ENCODE results near the gene ORAI3. TPM values are rescaled to one million over a fixed set of nuclear protein-coding genes. Genes with fewer than 3 reads are reported as not detected.
A peak's percentile ranks its signal among the peaks of the same experiment; 100 is the strongest.

ORAI3 gene
- total RNA-seq, 1 donor from 2014 or later, result 25.2 TPM

GRCh38 chr16:30924076-30924912, 24.6 kb upstream of the ORAI3 start:
- Mint-ChIP-seq H3K4me1 (ENCODE audit: unreplicated experiment) (peaks cover 12% of the 10 kb centered on the region), H3K27ac (ENCODE audit: unreplicated experiment) (peak overlapping the region; percentile 57), H3K36me3 (ENCODE audit: unreplicated experiment) (peaks cover 4% of the 10 kb centered on the region), H3K27me3 (ENCODE audit: unreplicated experiment) (no peaks in the 10 kb centered on the region), H3K4me3 (ENCODE audit: unreplicated experiment) (peak overlapping the region; percentile 75), H3K9me3 (ENCODE audit: unreplicated experiment) (no peaks in the 10 kb centered on the region)
- TF ChIP-seq CTCF (IDR thresholded peaks at IDR 0.05), result no peak
- no peak for DNase-seq (ENCODE audit: extremely low spot score, unreplicated experiment)

- no peak for DNase-seq (ENCODE audit: extremely low spot score, unreplicated experiment)
- TF ChIP-seq CTCF (IDR thresholded peaks at IDR 0.05), result no peak
These were observed 23.8 kb upstream of the ORAI3 start for GRCh38 chr16:30924913-30925631.

GRCh38 chr16:30925632-30925987, 23.3 kb upstream of the ORAI3 start:
- H3K4me3 Mint-ChIP-seq (ENCODE audit: unreplicated experiment), result no peak overlapping the region
- no peaks in the 10 kb centered on the region for H3K9me3 Mint-ChIP-seq (ENCODE audit: unreplicated experiment)
- peaks cover 7% of the 10 kb centered on the region for H3K36me3 Mint-ChIP-seq (ENCODE audit: unreplicated experiment)
- H3K4me1 Mint-ChIP-seq (ENCODE audit: unreplicated experiment), result peaks cover 12% of the 10 kb centered on the region
- no peak overlapping the region for H3K27ac Mint-ChIP-seq (ENCODE audit: unreplicated experiment)
- no peaks in the 10 kb centered on the region for H3K27me3 Mint-ChIP-seq (ENCODE audit: unreplicated experiment)
- no peak for TF ChIP-seq CTCF (IDR thresholded peaks at IDR 0.05)
- no peak for DNase-seq (ENCODE audit: extremely low spot score, unreplicated experiment)

More at GRCh38 chr16:30924913-30925631, 23.8 kb upstream of the ORAI3 start:
- Mint-ChIP-seq H3K36me3 (ENCODE audit: unreplicated experiment) (peaks cover 4% of the 10 kb centered on the region), H3K4me3 (ENCODE audit: unreplicated experiment) (peak overlapping the region; percentile 75), H3K4me1 (ENCODE audit: unreplicated experiment) (peaks cover 12% of the 10 kb centered on the region), H3K27ac (ENCODE audit: unreplicated experiment) (peak overlapping the region; percentile 57), H3K27me3 (ENCODE audit: unreplicated experiment) (no peaks in the 10 kb centered on the region), H3K9me3 (ENCODE audit: unreplicated experiment) (no peaks in the 10 kb centered on the region)

- Mint-ChIP-seq H3K9me3 (ENCODE audit: unreplicated experiment) (no peaks in the 10 kb centered on the region), H3K36me3 (ENCODE audit: unreplicated experiment) (peaks cover 10% of the 10 kb centered on the region), H3K4me1 (ENCODE audit: unreplicated experiment) (peaks cover 10% of the 10 kb centered on the region), H3K27ac (ENCODE audit: unreplicated experiment) (peak overlapping the region; percentile 33), H3K4me3 (ENCODE audit: unreplicated experiment) (no peak overlapping the region), H3K27me3 (ENCODE audit: unreplicated experiment) (no peaks in the 10 kb centered on the region)
- DNase-seq (ENCODE audit: extremely low spot score, unreplicated experiment), result no peak
- no peak for TF ChIP-seq CTCF (IDR thresholded peaks at IDR 0.05)
These were observed 22.7 kb upstream of the ORAI3 start for GRCh38 chr16:30925995-30926811.

All from osteocyte (in vitro differentiated cells).